HG02623 (cell line): Measurements from ENCODE around the gene SLCO2A1.

Experiments used
- ATAC-seq: cut with Tn5 transposase; IDR thresholded peaks from one replicate; pipeline ENCODE4 v1.9.1; 2021; ENCODE audit warnings: moderate library complexity; ENCODE audit not compliant: unreplicated experiment

SLCO2A1 gene

DNA sequence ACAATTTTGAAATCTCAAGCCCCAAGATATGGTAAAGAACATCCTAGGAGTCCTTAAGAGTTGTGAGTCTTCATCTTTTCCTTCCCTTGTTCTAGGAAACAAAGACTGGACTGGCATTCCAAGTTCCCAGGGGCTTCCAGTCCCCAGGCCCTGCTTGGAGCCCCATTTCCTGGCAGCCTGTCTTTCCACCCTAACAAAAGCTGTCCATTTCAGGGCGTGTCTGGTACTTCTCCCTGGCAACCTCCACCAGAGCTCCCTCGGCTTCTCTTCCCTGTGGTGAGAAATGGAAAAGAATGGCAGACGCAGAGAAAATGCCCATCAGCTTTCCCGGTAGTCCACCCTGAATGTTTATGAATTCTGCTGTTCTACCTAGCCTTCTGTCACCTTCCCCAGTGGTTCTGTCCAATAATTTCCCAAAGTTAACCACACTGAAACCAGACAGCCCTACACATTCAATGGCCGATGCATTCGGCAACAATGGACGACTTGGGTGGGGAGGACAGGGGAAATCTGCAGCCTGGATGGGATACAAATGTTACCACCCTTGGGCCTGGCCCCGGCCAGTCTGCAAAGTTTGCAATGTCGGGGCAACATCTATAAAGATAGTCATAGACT lies 140.9 kb downstream of the SLCO2A1 start:
- ATAC-seq: no peak

DNA sequence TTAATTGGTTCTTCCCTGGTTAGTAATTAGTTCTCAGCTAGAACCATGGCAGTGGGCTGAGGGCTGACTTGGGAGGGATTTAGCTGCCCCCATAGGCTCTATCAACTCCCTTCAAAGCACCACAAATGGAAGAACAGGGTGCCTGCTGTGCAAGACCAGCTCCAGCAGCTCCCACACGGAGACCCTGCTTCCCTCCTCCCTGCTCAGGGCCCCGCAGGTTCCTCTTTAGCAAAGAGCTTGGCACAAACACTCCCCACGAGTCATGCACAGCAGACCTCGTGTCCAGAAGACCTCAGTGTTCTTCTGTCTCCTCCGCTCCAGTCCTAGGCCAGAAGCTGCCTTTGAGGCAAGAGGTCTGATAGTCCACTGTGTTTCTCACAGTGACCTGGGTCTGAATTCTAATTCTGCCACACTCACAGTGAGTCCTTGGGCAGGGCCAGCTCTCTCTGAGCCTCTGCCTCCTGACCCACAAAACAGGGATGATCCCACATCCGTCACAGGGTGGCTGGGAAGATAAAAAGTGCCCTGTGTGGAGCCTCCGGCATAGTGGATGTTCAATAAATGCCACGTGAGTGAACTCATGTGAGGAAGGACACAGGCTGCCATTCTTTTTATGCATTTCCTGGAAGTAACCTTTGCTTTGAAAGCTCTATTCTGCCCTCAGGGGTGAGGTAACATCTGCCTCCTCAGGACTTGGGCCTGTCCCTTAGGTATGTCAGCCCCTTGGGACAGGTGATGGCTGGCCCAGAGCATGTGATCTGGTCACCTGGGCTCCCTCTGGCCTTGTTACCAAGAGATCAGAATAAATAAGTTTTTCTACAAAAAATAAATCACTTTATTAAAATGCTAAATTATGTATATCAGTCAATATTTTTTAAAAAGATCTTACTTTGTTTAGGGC lies 141.7 kb downstream of the SLCO2A1 start:
- ATAC-seq: no peak

DNA sequence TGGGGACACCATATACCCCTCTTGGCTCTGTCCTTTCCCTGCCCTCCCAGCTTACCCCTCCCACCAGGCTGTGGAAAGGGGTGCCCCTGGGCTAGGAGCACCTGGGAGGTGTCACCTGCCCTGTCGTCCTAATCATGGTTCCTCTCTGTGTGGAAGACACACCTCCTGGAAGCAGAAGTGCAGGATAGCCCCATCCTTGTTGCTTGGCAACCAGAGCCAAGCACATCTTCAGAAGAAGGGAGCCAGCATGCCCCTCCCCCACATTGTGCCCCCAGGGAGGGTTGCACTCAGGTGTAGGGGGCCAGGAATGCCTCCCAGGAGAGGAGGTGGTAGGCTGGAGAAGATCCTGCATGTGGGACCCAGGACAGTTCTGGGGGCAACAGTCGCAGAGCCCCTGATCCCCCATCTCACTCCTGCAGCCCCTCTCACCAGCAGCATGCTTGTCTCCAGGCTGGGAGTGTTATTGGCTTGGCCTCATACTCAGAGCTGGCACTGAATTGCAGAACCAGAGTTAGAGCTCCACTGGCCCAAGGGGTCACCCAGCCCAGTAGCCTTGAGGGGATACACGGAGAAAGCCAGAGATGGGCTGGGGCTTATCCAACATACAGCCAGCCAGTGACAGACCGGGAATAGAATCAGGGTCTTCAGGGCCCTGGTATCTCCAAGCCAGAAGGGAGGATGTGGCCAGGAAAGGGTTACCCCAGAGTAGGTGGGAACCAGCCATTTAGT lies 142.5 kb downstream of the SLCO2A1 start:
- no peak for ATAC-seq

DNA sequence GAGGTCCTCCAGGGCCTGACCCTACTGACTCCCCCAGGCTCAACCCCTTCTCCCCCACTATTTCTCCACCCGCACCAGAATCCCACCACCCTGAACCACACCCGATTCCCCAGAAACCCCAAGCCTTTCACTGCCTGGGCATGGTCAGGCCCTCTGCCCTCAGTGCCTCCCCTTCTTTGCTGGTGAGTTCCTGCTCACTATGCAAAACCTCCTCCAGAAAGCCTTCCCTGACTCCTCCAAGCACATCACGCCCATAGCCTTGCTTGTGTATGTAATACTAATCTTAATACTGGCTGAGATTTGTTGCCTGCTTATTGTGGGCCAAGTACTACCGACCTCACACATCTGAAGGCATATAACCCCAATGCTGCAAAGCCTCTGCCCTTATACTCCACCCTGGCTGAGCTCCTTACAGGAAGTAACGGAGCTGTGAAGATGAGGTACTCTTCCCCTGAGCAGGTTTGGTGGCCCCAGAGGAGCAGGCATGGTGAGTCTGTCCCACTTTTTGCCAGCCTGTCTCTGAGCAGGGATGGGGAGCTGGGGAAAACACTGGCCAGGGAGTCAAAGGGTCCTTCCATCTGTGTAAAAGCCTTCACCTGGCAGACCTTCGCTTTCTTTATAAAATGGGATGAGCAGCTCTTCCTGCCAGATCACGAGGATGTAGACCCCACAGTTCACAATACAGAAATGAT lies 143.5 kb downstream of the SLCO2A1 start:
- ATAC-seq: no peak

DNA sequence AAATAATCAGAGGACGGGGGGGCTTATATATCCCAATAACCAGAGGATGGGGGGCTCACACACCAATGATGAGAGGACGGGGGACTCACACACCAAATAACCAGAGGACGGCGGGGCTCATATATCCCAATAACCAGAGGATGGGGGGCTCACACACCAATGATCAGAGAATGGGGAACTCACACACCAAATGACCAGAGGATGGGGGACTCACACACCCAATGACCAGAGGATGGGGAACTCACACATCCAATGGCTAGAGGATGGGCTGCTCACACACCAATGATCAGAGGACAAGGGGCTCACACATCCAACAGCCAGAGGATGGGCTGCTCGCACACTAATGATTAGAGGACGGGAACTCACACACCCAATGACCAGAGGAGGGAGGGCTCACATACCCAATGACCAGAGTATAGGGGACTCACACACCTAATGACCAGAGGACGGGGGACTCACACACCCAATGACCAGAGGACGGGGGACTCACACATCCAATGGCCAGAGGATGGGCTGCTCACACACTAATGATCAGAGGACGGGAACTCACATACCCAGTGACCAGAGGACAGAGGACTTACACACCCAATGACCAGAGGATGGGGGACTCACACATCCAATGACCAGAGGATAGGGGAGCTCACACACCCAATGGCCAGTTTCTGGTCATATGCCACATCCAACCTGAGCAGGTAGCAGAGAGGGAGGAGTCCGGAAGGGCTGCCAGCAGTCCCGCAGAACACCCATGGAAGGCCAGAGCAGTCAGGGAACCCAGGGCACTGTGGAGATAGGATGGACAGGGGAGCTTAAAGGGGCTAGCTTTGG lies 144.6 kb downstream of the SLCO2A1 start:
- no peak for ATAC-seq

DNA sequence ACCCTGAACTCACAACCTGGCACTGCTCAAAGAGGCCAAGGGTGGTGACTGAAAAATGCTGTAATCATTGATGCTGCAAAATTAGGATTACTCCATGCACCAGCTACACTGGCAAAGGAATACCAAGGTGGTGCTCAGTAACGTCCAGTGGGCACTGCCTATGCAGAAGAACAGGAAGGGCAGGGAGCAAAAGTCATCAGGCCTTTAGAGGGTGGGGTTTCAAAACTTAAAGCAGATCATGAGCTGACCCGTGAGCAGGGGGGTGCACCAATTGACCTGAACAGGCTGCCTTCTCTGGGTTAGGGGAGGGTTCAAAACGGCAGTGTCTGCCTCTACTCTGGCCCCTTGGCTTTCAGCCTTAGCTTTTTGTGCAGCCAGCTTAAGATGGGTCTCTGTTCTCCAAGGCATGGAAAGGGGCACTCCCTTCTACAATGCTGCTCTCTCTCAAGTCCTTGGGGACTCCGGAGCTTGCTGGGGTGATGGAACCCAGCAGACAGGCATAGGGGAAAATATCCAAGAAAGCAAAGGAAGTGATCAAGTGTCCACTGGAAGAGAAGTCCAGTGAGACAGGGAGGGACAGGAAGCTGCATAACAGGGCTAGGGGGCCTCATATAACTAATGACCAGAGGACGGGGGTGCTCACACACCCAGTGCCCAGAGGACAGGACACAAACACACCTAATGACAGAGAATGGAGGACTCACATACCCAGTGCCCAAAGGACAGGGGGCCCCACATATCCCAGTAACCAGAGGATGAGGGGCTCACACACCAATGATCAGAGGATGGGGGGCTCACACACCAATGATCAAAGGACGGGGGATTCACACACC lies 145.5 kb downstream of the SLCO2A1 start:
- ATAC-seq: no peak

DNA sequence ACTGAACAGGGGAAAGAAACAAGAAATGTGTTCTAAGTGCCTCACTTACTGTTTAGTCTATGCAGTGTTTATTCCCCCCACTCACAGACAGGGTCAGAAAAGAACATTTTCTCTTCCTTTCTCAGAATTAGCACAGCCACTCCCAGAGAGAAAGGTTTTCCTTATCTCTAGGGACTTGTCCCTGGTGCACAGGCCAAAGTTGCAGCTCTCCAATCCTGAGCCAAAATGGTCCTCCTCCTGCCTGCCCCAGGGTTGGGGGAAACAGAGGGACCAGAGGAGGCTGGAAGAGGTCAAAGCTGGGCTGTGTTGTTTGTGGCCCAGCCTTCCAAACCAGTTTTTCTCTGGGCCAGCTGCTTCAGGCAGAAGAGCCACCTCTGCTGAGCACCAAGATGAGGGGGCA lies 146.1 kb downstream of the SLCO2A1 start:
- no peak for ATAC-seq

DNA sequence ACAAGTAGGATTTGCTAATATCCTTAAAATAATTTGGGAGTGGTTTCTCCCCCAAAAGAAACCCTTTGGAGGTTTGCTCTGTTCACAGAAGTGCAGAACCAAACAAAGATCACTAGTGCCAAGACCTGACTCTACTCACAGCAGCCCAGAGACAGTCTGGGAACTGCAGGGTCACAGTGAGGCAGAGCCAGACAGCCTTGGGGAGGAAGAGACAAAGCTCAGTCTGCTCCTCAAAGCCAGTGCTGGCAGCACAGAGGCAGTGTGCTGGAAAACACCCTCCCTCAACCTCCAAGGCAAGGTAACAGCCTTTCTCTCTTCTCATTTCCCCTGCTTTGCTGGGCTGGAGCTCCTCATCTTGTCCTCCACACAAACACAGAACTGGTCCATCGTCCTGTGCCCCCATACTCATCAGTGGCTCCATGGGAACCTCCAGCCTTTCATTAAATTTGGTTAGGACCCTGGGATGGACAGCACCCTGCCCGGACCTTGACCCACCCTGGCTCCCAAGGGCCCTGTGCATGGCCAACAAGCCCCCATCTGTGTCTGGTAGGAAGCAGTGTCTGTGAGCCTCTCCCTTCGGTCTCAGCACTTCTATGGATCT lies 146.6 kb downstream of the SLCO2A1 start:
- ATAC-seq: no peak

DNA sequence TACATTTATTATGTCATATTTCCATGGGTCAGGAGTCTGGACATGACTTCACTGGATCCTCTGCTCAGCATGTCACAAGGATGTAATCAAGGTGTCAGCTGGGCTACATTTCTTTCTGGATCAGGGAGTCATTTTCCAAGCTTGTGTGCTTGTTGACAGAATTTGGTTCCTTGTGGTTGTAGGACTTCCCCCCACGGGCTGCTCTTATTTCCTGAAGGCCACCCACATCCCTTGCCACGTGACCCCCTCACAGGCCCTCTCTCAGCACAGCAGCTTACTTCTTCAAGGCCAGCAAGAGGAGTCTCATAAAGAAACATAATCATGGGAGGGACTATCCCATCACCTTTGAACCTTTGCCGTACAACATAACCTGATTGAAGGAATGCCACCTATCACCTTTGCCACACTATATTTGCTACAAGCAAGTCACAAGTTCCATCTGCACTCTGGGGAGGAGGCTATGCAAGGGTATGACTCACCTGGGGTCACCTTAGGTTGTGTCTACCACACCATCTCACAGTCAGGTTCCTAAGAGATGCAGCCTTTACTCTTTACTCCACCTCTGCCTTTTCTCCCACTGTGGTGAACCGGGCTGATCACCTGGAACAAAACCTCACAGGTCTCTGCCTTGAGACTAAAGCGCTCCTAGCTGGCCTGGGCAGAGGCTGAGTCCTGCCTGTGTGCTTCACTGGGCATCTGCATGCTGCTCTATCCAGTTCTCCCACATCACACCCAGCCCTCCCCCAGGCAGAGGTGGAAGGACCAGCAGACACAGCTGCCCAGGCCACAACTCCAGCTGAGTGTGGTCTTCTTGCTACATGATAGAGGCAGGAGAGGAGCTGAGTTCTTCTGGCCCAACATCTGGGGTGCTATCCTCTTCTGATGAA lies 147.5 kb downstream of the SLCO2A1 start:
- no peak for ATAC-seq

DNA sequence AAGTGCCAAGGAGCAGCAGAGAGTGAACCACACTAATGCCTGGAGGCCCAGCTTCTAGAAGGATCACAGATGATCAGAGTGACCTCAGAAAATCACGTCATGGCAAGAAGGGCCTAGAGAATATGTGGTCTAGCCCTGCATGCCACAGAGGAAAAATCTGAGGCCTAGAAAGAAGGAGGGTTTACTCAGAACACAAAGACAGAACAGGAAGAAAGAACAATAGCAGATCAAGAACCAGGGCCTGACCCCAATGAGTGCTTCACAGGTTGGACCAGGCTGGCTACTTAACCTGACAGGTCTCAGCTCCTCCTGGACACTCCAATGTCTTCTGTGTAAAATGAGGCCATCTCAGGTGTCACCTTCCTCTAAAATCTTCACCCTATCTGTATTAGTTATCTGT lies 148.2 kb downstream of the SLCO2A1 start:
- ATAC-seq: no peak

DNA sequence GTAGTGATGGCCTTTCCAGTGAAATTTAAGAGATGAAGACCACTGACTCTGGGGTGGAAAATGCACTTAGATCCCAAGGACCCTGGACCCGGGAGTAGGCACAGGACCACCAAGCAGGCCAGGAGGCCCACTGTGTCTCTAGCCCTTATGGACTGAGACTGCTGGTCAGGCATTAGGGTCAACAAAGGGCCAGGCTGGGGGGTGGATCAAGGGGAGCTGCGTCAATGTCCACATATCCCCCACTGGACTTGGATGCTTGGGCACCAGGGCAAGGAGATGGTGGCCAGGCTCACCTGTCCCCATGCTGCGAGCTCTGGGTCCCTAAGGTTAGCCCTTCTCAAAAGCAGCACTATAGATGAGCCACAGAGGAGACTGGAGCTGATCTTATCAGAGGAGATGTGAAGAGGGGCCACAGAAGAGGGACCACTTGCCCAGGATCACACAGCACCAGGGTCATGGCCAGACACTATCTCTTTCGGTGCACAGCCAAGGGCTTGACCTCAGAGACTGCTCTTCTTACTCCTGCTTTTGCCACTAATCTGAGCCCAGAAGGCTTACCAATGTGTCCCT lies 148.8 kb downstream of the SLCO2A1 start:
- no peak for ATAC-seq

DNA sequence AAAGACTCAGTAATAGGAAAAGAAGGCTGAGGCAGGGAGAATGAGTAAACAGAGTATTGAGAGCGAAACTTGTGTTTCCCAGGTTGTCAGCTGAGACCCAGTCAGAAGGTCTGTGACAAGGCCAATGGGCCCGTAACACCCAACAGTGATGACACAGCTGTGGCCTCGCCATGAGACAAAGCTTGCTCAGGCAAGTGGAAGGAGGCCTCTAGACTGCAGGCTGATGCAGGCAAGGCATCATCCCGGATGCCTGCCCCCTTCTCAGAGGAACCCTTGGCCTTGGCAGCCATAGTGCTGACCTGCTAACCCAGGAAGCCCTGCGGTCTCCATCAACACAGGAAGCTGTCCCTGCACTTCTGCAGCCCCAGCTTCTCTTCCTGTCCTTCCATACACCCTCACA lies 149.4 kb downstream of the SLCO2A1 start:
- ATAC-seq: no peak

DNA sequence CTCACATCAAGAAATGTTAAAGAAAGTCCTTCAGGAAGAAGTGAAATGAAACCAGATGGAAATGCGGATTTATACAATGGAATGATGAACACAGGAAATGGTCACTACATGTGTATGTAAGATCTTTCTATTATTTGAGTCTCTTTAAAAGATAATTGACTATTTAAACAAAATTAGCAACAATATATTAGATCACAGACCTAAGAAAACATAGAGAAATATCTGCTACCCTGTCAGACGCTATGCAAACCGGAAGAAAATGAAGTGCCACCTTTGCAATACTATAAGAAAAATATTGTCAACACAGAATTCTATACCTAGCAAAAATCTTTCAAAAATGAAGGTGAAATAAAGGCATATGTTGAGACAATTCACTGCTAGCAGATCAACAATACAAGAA lies 151.2 kb downstream of the SLCO2A1 start:
- no peak for ATAC-seq
